Peyer's patch (tissue), 4 donors: ENCODE results near the gene PRAC1.
"Not testable (repeated sequence)": the region's sequence is repeated elsewhere in the genome, so short reads cannot be mapped to it uniquely, and the experiment has no call there.

Experiments
- CTCF ChIP-seq, 6 experiments: fragments of 450-650 bp in 4 of 6; fragments of 200-600 bp in 2 of 6; sonication (generic) in 1 of 6; IDR thresholded peaks; one replicate each; pipeline ENCODE4 v1.5.1; 2017 to 2019; ENCODE audit warnings: antibody characterized with exemption in 6 of 6, mild to moderate bottlenecking in 3 of 6, moderate library complexity in 1 of 6
- POLR2A ChIP-seq, 2 donors: fragments of 450-650 bp; IDR thresholded peaks; one replicate each; pipeline ENCODE4 v1.5.1; 2017; ENCODE audit warnings: antibody characterized with exemption in 2 of 2, mild to moderate bottlenecking in 2 of 2, moderate library complexity in 2 of 2

GRCh38 chr17:48716549-48716948 is 5.8 kb downstream of the PRAC1 start:
- not testable (repeated sequence) for TF ChIP-seq CTCF, POLR2A (IDR thresholded peaks at IDR 0.05)
